Mesothelial cell of epicardium (in vitro differentiated cells): Measurements from ENCODE around the gene CACNA1C. TPM values are rescaled to one million over a fixed set of nuclear protein-coding genes. Genes with fewer than 3 reads are reported as not detected.

Source experiments
- DNase-seq, 2 experiments: peaks; one replicate each; pipeline ENCODE4 v3.0.0; 2021; ENCODE audit warnings: low spot score in 2 of 2; ENCODE audit not compliant: unreplicated experiment in 2 of 2
- H3K27ac Mint-ChIP-seq: 2 replicates; pipeline ENCODE4 v1.8.0; 2021; ENCODE audit warnings: mixed read lengths
- H3K27me3 Mint-ChIP-seq: 2 replicates; pipeline ENCODE4 v1.8.0; 2021; ENCODE audit warnings: low read depth, mixed read lengths
- H3K36me3 Mint-ChIP-seq: 2 replicates; pipeline ENCODE4 v1.8.0; 2021; ENCODE audit warnings: mixed read lengths
- H3K4me1 Mint-ChIP-seq: 2 replicates; pipeline ENCODE4 v1.8.0; 2021; ENCODE audit warnings: mixed read lengths
- H3K4me3 Mint-ChIP-seq: 2 replicates; pipeline ENCODE4 v1.8.0; 2021; ENCODE audit warnings: mild to moderate bottlenecking, moderate library complexity, mixed read lengths
- H3K9me3 Mint-ChIP-seq: 2 replicates; pipeline ENCODE4 v1.8.0; 2021; ENCODE audit warnings: mixed read lengths
- CTCF ChIP-seq: fragments of 200-600 bp; sonication (generic); IDR thresholded peaks from one replicate; pipeline ENCODE4 v1.5.0; 2021; ENCODE audit warnings: antibody characterized with exemption; ENCODE audit not compliant: unreplicated experiment
- total RNA-seq: library from RNA; stranded (reverse); gene quantifications from 3 replicates; pipeline ENCODE4 v1.2.1, GENCODE V29; 2021

CACNA1C gene
- total RNA-seq, 1 donor from 2014 or later: 33.6 TPM

DNA sequence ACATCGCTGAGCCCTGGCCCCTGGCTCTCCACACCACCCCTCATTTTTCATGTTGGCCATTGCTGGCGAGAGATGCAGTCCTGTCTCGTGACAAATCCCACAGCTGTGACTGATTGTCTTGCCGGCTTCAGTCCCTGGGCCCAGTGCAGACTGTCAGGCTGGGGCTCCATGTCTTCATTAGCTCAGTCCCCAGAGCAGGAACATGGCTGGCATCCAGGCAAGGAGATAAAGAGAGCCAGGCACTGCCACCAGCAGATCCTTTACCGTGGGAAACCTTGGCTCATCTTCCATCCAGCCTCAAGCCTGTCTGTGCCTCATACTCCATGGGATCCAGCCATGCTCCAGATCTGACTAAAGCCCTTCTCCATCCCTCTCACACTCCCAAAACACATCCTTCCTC lies 457.3 kb downstream of the CACNA1C start:
- Mint-ChIP-seq H3K4me1 (peaks cover 17% of the 10 kb centered on the region), H3K27ac (no peak overlapping the region), H3K9me3 (no peaks in the 10 kb centered on the region), H3K36me3 (no peaks in the 10 kb centered on the region), H3K4me3 (no peak overlapping the region), H3K27me3 (no peaks in the 10 kb centered on the region)
- no peak for TF ChIP-seq CTCF
- no peak for DNase-seq

- no peak overlapping the region for H3K27ac Mint-ChIP-seq
- H3K4me1 Mint-ChIP-seq: peaks cover 6% of the 10 kb centered on the region
- no peaks in the 10 kb centered on the region for H3K9me3 Mint-ChIP-seq
- TF ChIP-seq CTCF: no peak
- H3K36me3 Mint-ChIP-seq: no peaks in the 10 kb centered on the region
- H3K4me3 Mint-ChIP-seq: no peak overlapping the region
- no peaks in the 10 kb centered on the region for H3K27me3 Mint-ChIP-seq
- no peak for DNase-seq
Observed at GRCh38 chr12:2513141-2514037, 460.6 kb downstream of the CACNA1C start.

GRCh38 chr12:2514038-2514340 lies 461.2 kb downstream of the CACNA1C start:
- Mint-ChIP-seq H3K27ac (no peak overlapping the region), H3K36me3 (peaks cover 3% of the 10 kb centered on the region), H3K27me3 (no peaks in the 10 kb centered on the region), H3K9me3 (no peaks in the 10 kb centered on the region), H3K4me1 (peaks cover 6% of the 10 kb centered on the region), H3K4me3 (no peak overlapping the region)
- DNase-seq: no peak
- TF ChIP-seq CTCF: no peak

GRCh38 chr12:2520722-2521246 lies 468.0 kb downstream of the CACNA1C start:
- peaks cover 8% of the 10 kb centered on the region for H3K4me1 Mint-ChIP-seq

DNA sequence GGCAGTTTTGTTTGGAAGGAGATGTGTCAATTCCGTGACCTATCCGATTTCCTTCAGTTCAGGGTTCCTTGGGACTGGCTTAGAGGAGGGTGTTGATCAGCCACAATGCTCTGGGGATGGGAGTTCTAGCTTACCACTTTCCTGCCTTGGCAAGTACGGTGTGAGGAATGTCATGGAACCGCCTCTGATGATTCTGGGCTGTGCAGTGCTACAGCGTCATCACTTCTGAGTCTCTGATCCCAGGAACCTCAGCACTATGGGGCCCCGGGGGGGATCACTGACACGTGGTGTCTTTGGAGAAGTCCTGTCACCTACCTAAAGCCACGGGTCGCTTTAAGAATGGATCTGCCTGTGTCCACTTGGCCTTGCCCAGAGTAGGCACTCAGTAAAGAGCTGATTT lies 470.5 kb downstream of the CACNA1C start:
- no peak for DNase-seq
- TF ChIP-seq CTCF: no peak
- no peak overlapping the region for H3K4me3 Mint-ChIP-seq
- no peaks in the 10 kb centered on the region for H3K9me3 Mint-ChIP-seq
- H3K27me3 Mint-ChIP-seq: no peaks in the 10 kb centered on the region
- H3K27ac Mint-ChIP-seq: no peak overlapping the region
- H3K4me1 Mint-ChIP-seq: peaks cover 12% of the 10 kb centered on the region
- H3K36me3 Mint-ChIP-seq: peaks cover 13% of the 10 kb centered on the region

More at GRCh38 chr12:2520722-2521246, 468.0 kb downstream of the CACNA1C start:
- no peak for DNase-seq
- TF ChIP-seq CTCF: no peak
- no peaks in the 10 kb centered on the region for H3K9me3 Mint-ChIP-seq
- no peaks in the 10 kb centered on the region for H3K27me3 Mint-ChIP-seq
- no peak overlapping the region for H3K27ac Mint-ChIP-seq
- peaks cover 12% of the 10 kb centered on the region for H3K36me3 Mint-ChIP-seq
- H3K4me3 Mint-ChIP-seq: no peak overlapping the region
